HAP-1 (cell line): ENCODE data around the gene ADD1.

ENCODE experiments used
- DNase-seq, 2 experiments: peaks; one replicate each; pipeline ENCODE4 v3.0.0-alpha.2; 2016 to 2020; ENCODE audit warnings: low spot score in 2 of 2
- H3K27me3 ChIP-seq: fragments of 250-450 bp; sonication (Bioruptor Pico); 2 replicates; pipeline ENCODE4 v1.5.1; 2020; ENCODE audit warnings: low read depth, mild to moderate bottlenecking, moderate library complexity
- H3K36me3 ChIP-seq: fragments of 250-450 bp; sonication (Bioruptor Pico); replicated peaks from 2 replicates; pipeline ENCODE4 v1.5.1; 2020; ENCODE audit warnings: mild to moderate bottlenecking
- H3K4me1 ChIP-seq: fragments of 250-450 bp; sonication (Bioruptor Pico); 2 replicates; pipeline ENCODE4 v1.5.1; 2020; ENCODE audit warnings: mild to moderate bottlenecking
- H3K4me3 ChIP-seq: fragments of 250-450 bp; sonication (Bioruptor Pico); 2 replicates; pipeline ENCODE4 v1.5.1; 2020; ENCODE audit warnings: mild to moderate bottlenecking, moderate library complexity
- H3K9me3 ChIP-seq: fragments of 250-450 bp; sonication (Bioruptor Pico); 2 replicates; pipeline ENCODE4 v1.5.1; 2020; ENCODE audit warnings: mild to moderate bottlenecking, moderate library complexity
- in situ Hi-C: fragments of 300-500 bp; cut with MboI; formaldehyde crosslinking; loops from 3 replicates; pipeline ENCODE4 v1.14.3; 2020; ENCODE audit warnings: low sequenced_read_pairs, inconsistent platforms, mixed read lengths

The ADD1 gene

DNA sequence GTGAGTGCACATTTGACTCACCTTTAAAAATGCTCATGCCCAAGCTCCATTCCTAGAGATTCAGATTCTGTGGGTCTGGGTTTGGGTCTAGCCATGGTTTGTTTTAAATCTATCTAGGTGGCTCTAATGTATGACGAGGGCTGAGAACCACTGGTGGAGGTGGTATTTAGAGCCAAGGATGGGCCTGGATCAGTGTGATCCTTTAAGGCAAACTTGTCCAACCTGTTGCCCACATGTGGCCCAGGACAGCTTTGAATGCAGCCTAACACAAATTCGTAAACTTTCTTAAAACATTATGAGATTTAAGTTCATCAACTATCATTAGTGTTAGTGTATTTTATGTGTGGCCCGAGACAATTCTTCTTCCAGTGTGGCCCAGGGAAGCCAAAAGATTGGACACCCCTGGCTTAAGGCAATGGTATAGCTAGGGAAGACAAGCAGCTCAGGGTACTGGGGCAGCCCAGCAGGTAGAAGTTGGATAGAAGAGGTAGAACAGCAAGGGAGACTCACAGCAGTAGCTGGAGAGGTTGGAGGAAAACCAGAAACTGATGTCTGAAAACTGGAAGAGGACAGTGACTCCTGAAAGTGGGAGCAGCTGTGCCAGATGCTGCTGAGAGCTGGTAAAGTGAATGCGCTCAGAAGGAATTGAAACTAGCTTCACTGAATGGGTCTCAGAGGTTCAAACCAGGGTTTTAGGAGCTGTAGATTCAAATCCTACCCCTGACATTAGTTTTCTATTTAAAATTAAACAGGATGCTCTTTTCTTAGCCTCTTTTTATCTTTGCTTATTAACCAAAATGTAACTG, 18.2 kb downstream of the ADD1 start:
- no peaks in the 10 kb centered on the region for H3K27me3 ChIP-seq
- DNase-seq = no peak
- no peak overlapping the region for H3K4me3 ChIP-seq
- H3K9me3 ChIP-seq = no peaks in the 10 kb centered on the region
- H3K4me1 ChIP-seq = peaks cover 40% of the 10 kb centered on the region
- H3K36me3 ChIP-seq = no peaks in the 10 kb centered on the region
- in situ Hi-C loops = no loop called here

DNA sequence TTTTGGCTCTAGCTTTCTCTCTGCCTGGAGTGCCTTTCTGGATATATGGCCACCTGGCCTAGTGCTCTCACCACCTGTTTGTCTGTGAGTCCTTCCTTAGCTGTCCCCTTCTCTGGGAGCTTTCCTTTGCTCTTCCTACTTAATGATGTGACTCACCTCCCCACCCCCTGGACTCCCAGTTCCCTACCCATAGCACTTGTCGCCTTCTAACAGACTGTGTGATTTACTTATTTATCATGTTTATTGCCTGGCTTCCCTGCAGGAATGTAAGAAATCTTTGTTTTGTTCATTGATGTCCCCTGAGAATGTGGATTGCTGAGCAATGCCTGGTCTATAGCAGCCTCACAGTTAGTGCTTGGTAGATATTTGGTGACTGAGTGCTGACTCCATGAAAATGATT, 18.9 kb downstream of the ADD1 start:
- Histone ChIP-seq H3K4me3 (no peak overlapping the region), H3K27me3 (no peaks in the 10 kb centered on the region), H3K9me3 (no peaks in the 10 kb centered on the region), H3K4me1 (peaks cover 47% of the 10 kb centered on the region), H3K36me3 (no peaks in the 10 kb centered on the region)
- peak; percentile 44 to 60 for DNase-seq
- in situ Hi-C loops = no loop called here

DNA sequence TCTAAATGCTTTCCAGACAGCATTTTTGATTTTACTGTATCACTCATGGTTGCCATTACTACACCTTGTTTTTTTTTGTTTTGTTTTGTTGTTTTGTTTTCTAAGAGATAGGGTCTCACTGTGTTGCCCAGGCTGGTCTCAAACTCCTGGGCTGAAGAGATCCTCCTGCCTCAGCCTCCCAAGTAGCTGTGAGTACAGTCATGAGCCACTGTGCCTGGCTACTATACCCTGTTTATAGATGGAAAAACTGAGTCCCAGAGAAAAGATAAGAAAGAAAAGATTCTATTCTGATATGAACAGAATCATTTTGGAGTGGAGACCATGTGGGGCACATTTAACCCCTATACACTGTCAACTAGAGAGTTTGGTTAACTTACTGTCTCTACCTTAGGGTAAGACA, 20.0 kb downstream of the ADD1 start:
- in situ Hi-C loops = no loop called here
- Histone ChIP-seq H3K36me3 (no peaks in the 10 kb centered on the region), H3K27me3 (no peaks in the 10 kb centered on the region), H3K4me3 (no peak overlapping the region), H3K9me3 (no peaks in the 10 kb centered on the region), H3K4me1 (peaks cover 51% of the 10 kb centered on the region)
- no peak for DNase-seq

- no peaks in the 10 kb centered on the region for H3K36me3 ChIP-seq
- in situ Hi-C loops = no loop called here
- no peaks in the 10 kb centered on the region for H3K27me3 ChIP-seq
- no peak for DNase-seq
- H3K4me3 ChIP-seq = no peak overlapping the region
- H3K4me1 ChIP-seq = peaks cover 45% of the 10 kb centered on the region
- H3K9me3 ChIP-seq = no peaks in the 10 kb centered on the region
Measured at GRCh38 chr4:2865196-2865780, 21.6 kb downstream of the ADD1 start.

GRCh38 chr4:2866160-2866861, 22.7 kb downstream of the ADD1 start:
- Histone ChIP-seq H3K4me3 (no peak overlapping the region), H3K36me3 (no peaks in the 10 kb centered on the region), H3K27me3 (no peaks in the 10 kb centered on the region), H3K4me1 (peaks cover 35% of the 10 kb centered on the region), H3K9me3 (no peaks in the 10 kb centered on the region)
- in situ Hi-C loops = no loop called here
- no peak for DNase-seq

GRCh38 chr4:2866891-2867290, 23.2 kb downstream of the ADD1 start:
- no peak for DNase-seq
- in situ Hi-C loops = no loop called here
- H3K4me1 ChIP-seq = peaks cover 34% of the 10 kb centered on the region
- H3K4me3 ChIP-seq = no peak overlapping the region
- no peaks in the 10 kb centered on the region for H3K36me3 ChIP-seq
- H3K27me3 ChIP-seq = no peaks in the 10 kb centered on the region
- no peaks in the 10 kb centered on the region for H3K9me3 ChIP-seq

DNA sequence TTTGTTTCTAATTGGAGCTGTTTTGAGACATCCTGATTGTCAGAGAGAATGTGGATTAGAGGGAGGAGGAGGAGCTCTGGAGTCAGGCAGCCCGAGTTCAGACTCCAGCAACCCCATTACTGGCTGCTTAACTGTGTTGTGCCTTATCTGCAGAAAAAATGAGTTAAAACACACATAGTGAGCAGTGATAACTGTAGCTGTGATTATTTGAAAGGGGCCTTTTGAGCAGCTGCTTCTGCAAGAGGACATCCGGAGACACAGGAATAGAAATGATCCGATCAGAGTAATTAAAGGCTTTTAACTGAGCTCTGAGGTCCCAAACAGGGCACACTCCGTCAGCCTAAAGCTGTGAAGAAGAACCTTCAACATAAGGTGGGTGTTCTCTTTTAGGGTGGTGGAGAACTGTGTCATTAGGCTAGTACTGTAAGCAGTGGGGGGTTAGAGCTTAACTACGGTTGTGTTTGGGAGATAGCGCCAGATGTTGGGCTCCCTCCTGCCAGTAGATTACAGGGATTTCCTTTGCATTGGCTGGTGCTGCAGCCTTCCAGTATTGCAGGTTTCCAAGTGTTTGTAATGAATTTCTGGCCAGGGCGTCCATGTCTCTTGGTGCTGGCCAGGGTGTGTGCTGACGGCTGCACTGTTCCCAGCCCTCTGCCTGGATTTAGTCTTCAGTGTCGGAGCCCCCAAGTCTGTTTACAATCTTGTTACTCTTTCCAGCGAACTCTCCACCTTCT, 24.3 kb downstream of the ADD1 start:
- no peaks in the 10 kb centered on the region for H3K36me3 ChIP-seq
- no peak for DNase-seq
- in situ Hi-C loops = no loop called here
- H3K4me1 ChIP-seq = peaks cover 24% of the 10 kb centered on the region
- no peaks in the 10 kb centered on the region for H3K27me3 ChIP-seq
- H3K9me3 ChIP-seq = no peaks in the 10 kb centered on the region
- no peak overlapping the region for H3K4me3 ChIP-seq

- Histone ChIP-seq H3K36me3 (no peaks in the 10 kb centered on the region), H3K4me1 (peaks cover 24% of the 10 kb centered on the region), H3K9me3 (no peaks in the 10 kb centered on the region), H3K4me3 (no peak overlapping the region), H3K27me3 (no peaks in the 10 kb centered on the region)
- no peak for DNase-seq
- in situ Hi-C loops = no loop called here
Measured at GRCh38 chr4:2868877-2869487, 25.3 kb downstream of the ADD1 start.

DNA sequence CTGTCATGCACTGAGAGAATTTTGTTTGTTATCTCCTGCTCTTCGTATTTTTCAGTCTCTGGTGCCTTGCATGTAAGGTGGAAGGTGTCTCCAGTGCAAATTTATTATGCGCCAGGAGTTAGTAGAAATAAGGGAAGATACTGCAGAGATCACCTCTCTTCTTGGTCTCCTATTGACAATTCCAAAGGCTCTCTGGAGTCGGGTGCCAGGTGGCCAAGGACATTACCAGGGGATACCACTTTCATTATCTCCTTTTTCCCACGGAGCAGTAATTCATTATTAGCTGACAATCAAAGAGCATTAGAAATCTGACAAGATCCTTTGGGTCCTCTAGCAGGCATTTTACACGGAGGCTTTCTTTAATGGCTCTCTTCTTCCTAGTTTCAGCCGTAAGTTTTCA, 26.0 kb downstream of the ADD1 start:
- no peak for DNase-seq
- peaks cover 24% of the 10 kb centered on the region for H3K4me1 ChIP-seq
- H3K4me3 ChIP-seq = no peak overlapping the region
- H3K9me3 ChIP-seq = no peaks in the 10 kb centered on the region
- no peaks in the 10 kb centered on the region for H3K27me3 ChIP-seq
- in situ Hi-C loops = no loop called here
- no peaks in the 10 kb centered on the region for H3K36me3 ChIP-seq

DNA sequence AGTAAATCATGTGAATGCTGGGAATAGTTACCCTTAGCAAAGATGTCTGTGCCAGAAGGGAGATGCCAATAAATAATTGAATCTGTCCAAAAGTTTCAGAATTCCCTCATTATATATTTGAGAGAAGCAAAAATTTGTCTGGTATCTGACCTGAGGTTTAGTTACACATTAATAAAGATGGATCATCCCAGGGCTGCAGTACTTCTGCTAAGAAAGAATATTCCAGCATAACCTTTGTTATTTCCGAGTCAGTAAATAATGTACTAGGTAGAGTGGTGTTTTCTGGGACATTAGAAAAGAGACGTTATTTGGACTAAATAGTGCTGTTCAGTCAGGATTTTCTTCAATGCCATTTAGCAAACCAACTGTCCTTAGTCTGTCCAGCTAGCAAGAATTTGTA, 26.4 kb downstream of the ADD1 start:
- Histone ChIP-seq H3K9me3 (no peaks in the 10 kb centered on the region), H3K4me3 (no peak overlapping the region), H3K36me3 (no peaks in the 10 kb centered on the region), H3K4me1 (peaks cover 24% of the 10 kb centered on the region), H3K27me3 (no peaks in the 10 kb centered on the region)
- DNase-seq = no peak
- in situ Hi-C loops = no loop called here

DNA sequence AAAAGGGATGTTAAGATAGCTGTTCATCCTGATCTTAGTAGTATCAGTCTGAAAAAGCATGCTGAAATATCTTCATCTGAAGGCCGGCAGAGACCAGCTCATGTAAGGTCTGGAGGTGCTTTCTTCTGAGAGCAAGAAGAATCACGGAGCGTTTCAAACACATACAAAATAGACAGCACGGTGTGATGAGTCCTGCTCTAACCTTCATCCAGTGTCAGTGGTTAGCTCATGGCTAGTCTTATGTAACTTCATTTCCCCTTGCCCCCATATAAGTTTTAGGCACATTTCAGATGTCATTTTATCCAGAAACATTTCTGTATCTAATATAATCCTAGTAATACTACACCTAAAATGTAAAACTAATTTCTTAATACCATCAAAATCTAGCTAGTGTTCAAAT, 27.8 kb downstream of the ADD1 start:
- no peaks in the 10 kb centered on the region for H3K9me3 ChIP-seq
- 0 out of 2 replicates have a peak, but pooled peaks cover 6% of the 10 kb centered on the region for H3K36me3 ChIP-seq
- H3K4me1 ChIP-seq = peaks cover 17% of the 10 kb centered on the region
- no peak for DNase-seq
- no peak overlapping the region for H3K4me3 ChIP-seq
- in situ Hi-C loops = no loop called here
- H3K27me3 ChIP-seq = no peaks in the 10 kb centered on the region

- peaks cover 13% of the 10 kb centered on the region for H3K4me1 ChIP-seq
- in situ Hi-C loops = no loop called here
- H3K9me3 ChIP-seq = no peaks in the 10 kb centered on the region
- H3K36me3 ChIP-seq = 0 out of 2 replicates have a peak, but pooled peaks cover 6% of the 10 kb centered on the region
- H3K27me3 ChIP-seq = no peaks in the 10 kb centered on the region
- no peak for DNase-seq
- no peak overlapping the region for H3K4me3 ChIP-seq
Measured at GRCh38 chr4:2871911-2872310, 28.3 kb downstream of the ADD1 start.

DNA sequence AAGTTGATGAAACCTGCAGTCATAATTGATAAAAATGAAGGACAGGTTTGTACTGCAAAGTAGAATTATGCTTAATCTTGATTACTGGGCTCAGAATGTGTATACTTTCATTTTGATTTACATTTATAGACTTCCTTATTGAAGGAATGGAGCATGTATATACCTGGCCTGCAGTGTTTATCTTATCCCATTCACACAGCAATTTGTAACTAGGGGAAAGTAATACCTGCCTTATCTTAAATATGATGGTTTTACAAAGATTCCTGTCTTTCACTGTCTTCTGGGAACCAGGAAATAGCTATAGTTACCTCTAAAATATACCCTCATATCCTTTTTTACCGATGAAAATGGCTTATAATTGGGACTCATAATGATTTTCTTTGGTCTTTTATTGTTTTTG, 29.7 kb downstream of the ADD1 start:
- peaks cover 6% of the 10 kb centered on the region; the same call in 1 of the 2 replicates for H3K36me3 ChIP-seq
- H3K4me1 ChIP-seq = 0 out of 2 replicates have a peak, but pooled peaks cover 3% of the 10 kb centered on the region
- H3K4me3 ChIP-seq = no peak overlapping the region
- in situ Hi-C loops = no loop called here
- no peaks in the 10 kb centered on the region for H3K27me3 ChIP-seq
- no peaks in the 10 kb centered on the region for H3K9me3 ChIP-seq
- no peak for DNase-seq
